Subcutaneous adipose tissue (tissue), 4 donors: ENCODE results near the gene CRAT. TPM values are rescaled to one million over a fixed set of nuclear protein-coding genes. Genes with fewer than 3 reads are reported as not detected.

Experiments
- total RNA-seq, 4 donors: library from RNA; depleted of rRNA; stranded (reverse); fragments of >200 nt; gene quantifications; one replicate each; pipeline ENCODE4 v1.1.0, GENCODE V29; 2016
- TF ChIP-seq, protein P1 (sequence below): fragments of 450-650 bp; IDR thresholded peaks from one replicate; pipeline ENCODE4 v1.5.1; 2016; ENCODE audit warnings: low read depth, mild to moderate bottlenecking, control low read depth, antibody characterized with exemption, moderate library complexity

Gene CRAT
- total RNA-seq, 4 donors from 2014 or later = 41.3 to 141 (median 68.7) TPM

GRCh38 chr9:129141066-129142041 is 30.8 kb upstream of the CRAT start:
- TF ChIP-seq, protein P1, sequence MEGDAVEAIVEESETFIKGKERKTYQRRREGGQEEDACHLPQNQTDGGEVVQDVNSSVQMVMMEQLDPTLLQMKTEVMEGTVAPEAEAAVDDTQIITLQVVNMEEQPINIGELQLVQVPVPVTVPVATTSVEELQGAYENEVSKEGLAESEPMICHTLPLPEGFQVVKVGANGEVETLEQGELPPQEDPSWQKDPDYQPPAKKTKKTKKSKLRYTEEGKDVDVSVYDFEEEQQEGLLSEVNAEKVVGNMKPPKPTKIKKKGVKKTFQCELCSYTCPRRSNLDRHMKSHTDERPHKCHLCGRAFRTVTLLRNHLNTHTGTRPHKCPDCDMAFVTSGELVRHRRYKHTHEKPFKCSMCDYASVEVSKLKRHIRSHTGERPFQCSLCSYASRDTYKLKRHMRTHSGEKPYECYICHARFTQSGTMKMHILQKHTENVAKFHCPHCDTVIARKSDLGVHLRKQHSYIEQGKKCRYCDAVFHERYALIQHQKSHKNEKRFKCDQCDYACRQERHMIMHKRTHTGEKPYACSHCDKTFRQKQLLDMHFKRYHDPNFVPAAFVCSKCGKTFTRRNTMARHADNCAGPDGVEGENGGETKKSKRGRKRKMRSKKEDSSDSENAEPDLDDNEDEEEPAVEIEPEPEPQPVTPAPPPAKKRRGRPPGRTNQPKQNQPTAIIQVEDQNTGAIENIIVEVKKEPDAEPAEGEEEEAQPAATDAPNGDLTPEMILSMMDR = no peak

- TF ChIP-seq, protein P1 = no peak
These were observed 29.9 kb upstream of the CRAT start for GRCh38 chr9:129140397-129141065.

- TF ChIP-seq, protein P1 = no peak
These were observed 29.4 kb upstream of the CRAT start for GRCh38 chr9:129139993-129140396.

DNA sequence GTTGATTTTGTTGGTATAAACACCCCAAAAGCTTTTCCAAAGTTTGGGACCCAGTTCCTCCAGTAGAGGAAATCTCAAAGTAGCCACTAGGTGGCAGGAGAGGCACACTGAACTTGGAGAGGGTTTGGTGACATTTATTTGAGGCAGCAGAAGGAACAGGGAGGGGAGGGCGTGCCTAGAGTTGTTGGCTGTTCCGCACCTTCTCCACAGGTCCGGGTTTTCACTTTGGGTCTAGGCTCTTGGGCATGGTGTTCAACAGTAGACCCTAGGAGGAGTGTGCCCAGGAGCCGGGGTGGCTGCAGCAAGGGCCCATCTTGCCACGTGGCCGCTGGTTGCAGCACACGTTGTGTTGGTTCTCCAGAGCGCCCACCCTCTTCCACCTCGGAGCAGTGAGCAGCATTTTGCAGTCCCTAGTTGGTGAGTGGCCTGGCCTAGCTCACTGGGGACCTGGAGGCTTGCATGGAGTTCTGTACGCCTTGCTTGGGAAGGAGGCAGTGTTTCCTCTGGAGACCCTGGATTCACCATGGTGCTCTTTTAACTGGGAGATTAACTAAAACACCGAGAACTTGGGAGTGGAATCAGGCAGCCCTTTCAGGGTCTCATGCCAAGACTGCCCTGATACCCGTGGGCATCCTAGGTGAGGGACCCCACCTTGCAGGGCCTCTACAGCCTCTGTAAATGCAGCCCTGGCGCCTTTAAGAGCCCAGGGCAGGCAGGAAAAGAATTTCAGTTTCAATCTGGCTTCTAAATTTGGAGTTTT is 28.8 kb upstream of the CRAT start:
- TF ChIP-seq, protein P1 = no peak

- TF ChIP-seq, protein P1 = no peak
These were observed 28.1 kb upstream of the CRAT start for GRCh38 chr9:129138476-129139232.

DNA sequence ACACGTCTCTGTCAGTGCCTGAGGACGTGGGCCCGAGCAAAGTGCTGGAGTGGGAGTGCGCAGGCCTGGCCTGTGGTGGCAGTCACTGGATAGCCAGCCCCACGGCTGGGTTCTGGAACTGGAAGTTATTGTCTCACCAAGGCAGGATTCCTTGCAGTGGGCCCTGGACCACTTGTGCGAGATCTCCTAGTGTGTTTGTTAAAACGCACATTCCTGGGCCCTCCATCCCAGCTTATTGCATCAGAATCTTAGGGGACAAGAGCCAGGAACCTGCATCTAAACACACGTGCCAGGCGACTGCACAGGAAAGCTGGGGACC is 27.5 kb upstream of the CRAT start:
- TF ChIP-seq, protein P1 = no peak
